HEK293 (cell line): ENCODE results near the gene SAP30.

Experiments used
- CTCF ChIP-seq: fragments of 450-650 bp; formaldehyde crosslinking; IDR thresholded peaks from 2 replicates; pipeline ENCODE4 v1.5.1; 2016; ENCODE audit warnings: missing biosample characterization, missing genetic modification characterization
- IKZF3 ChIP-seq: fragments of 450-650 bp; IDR thresholded peaks from 2 replicates; pipeline ENCODE4 v1.5.0; 2018; ENCODE audit warnings: missing biosample characterization, mild to moderate bottlenecking, missing genetic modification characterization, moderate library complexity
- INSM2 ChIP-seq: fragments of 450-650 bp; formaldehyde crosslinking; IDR thresholded peaks from 2 replicates; pipeline ENCODE4 v1.5.1; 2016; ENCODE audit warnings: missing biosample characterization, missing genetic modification characterization
- MEIS1 ChIP-seq: sonication (generic); formaldehyde crosslinking; IDR thresholded peaks from 2 replicates; pipeline ENCODE4 v1.8.1; 2022; ENCODE audit warnings: missing genetic modification reagents, mild to moderate bottlenecking, borderline replicate concordance
- PATZ1 ChIP-seq: fragments of 450-650 bp; formaldehyde crosslinking; IDR thresholded peaks from 2 replicates; pipeline ENCODE4 v1.5.1; 2016; ENCODE audit warnings: missing biosample characterization, missing genetic modification characterization
- PRDM1 ChIP-seq: fragments of 450-650 bp; formaldehyde crosslinking; IDR thresholded peaks from 2 replicates; pipeline ENCODE4; 2016; ENCODE audit warnings: missing biosample characterization, missing genetic modification characterization
- REST ChIP-seq: fragments of 450-650 bp; formaldehyde crosslinking; IDR thresholded peaks from 2 replicates; pipeline ENCODE4 v1.5.1; 2016; ENCODE audit warnings: missing biosample characterization, missing genetic modification characterization
- ZBTB1 ChIP-seq: fragments of 450-650 bp; formaldehyde crosslinking; IDR thresholded peaks from 2 replicates; pipeline ENCODE4 v1.5.1; 2016; ENCODE audit warnings: missing biosample characterization, missing genetic modification characterization
- ZNF148 ChIP-seq: fragments of 450-650 bp; formaldehyde crosslinking; IDR thresholded peaks from 2 replicates; pipeline ENCODE4 v1.5.0; 2017; ENCODE audit warnings: missing biosample characterization, missing genetic modification characterization, borderline replicate concordance
- ZNF19 ChIP-seq: fragments of 450-650 bp; formaldehyde crosslinking; IDR thresholded peaks from 2 replicates; pipeline ENCODE4; 2016; ENCODE audit warnings: missing biosample characterization, missing genetic modification characterization, low read depth
- ZNF23 ChIP-seq: fragments of 450-650 bp; formaldehyde crosslinking; IDR thresholded peaks from 2 replicates; pipeline ENCODE4 v1.5.1; 2016; ENCODE audit warnings: missing biosample characterization, missing genetic modification characterization, borderline replicate concordance
- ZNF274 ChIP-seq, 2 experiments: fragments of 200-500 bp in 1 of 2; fragments of 450-650 bp in 1 of 2; sonication (Bioruptor generic) in 1 of 2; formaldehyde crosslinking in 1 of 2; IDR thresholded peaks; 2 replicates each; pipeline versions ENCODE4 v1.5.1 to v1.6.1; 2014 to 2016; ENCODE audit warnings: borderline replicate concordance in 1 of 2, inconsistent platforms in 1 of 2, low read length in 1 of 2, missing biosample characterization in 1 of 2, missing genetic modification characterization in 1 of 2
- ZNF311 ChIP-seq: fragments of 450-650 bp; formaldehyde crosslinking; IDR thresholded peaks from 2 replicates; pipeline ENCODE4 v1.5.1; 2017; ENCODE audit warnings: missing biosample characterization, missing genetic modification characterization, borderline replicate concordance
- ZNF785 ChIP-seq: fragments of 450-650 bp; formaldehyde crosslinking; IDR thresholded peaks from 2 replicates; pipeline ENCODE4 v1.5.1; 2016; ENCODE audit warnings: missing biosample characterization, missing genetic modification characterization

- TF ChIP-seq ZNF311 (tag by site-specific recombination) (no peak), REST (tag by site-specific recombination) (no peak), CTCF (tag by site-specific recombination) (no peak), ZNF19 (tag by site-specific recombination) (no peak), PRDM1 (tag by site-specific recombination) (no peak), ZBTB1 (tag by site-specific recombination) (no peak), IKZF3 (tag by site-specific recombination) (no peak), ZNF148 (no peak), INSM2 (no peak), ZNF23 (tag by site-specific recombination) (no peak), ZNF274 (IDR thresholded peaks at IDR 0.05; ENCODE audit: low read length) (no peak), ZNF274 (tag by site-specific recombination; IDR thresholded peaks at IDR 0.05; ENCODE audit: borderline replicate concordance) (no peak), MEIS1 (CRISPR knock-in tag) (no peak), ZNF785 (no peak), PATZ1 (tag by site-specific recombination) (no peak)
Measured at GRCh38 chr4:173414456-173414855, 43.7 kb downstream of the SAP30 start.
